Duodenal mucosa (tissue), 2 donors: ENCODE results near the gene OR2T34.
"Not testable (repeated sequence)": the region's sequence is repeated elsewhere in the genome, so short reads cannot be mapped to it uniquely, and the experiment has no call there.

Source experiments
- H3K27ac ChIP-seq: one replicate; pipeline ENCODE4 v1.7.0; 2013; ENCODE audit warnings: low read depth, low read length
- H3K27me3 ChIP-seq, 2 donors: one replicate each; pipeline ENCODE4 v1.7.0; 2013; ENCODE audit warnings: low read length in 2 of 2, control low read depth in 1 of 2; ENCODE audit not compliant: insufficient read depth in 2 of 2, control insufficient read depth in 1 of 2
- H3K36me3 ChIP-seq, 2 donors: one replicate each; pipeline ENCODE4 v1.7.0; 2013; ENCODE audit warnings: low read length in 2 of 2, control low read depth in 1 of 2; ENCODE audit not compliant: insufficient read depth in 2 of 2, control insufficient read depth in 1 of 2
- H3K4me1 ChIP-seq, 2 donors: one replicate each; pipeline ENCODE4 v1.7.0; 2013; ENCODE audit warnings: low read length in 2 of 2, control low read depth in 1 of 2; ENCODE audit not compliant: insufficient read depth in 2 of 2, control insufficient read depth in 1 of 2
- H3K4me3 ChIP-seq, 2 donors: one replicate each; pipeline ENCODE4 v1.7.0; 2013; ENCODE audit warnings: low read length in 2 of 2, low read depth in 1 of 2
- H3K9ac ChIP-seq, 2 donors: one replicate each; pipeline ENCODE4 v1.7.0; 2013; ENCODE audit warnings: low read length in 2 of 2, low read depth in 1 of 2
- H3K9me3 ChIP-seq, 2 donors: one replicate each; pipeline ENCODE4 v1.7.0; 2013; ENCODE audit warnings: low read length in 2 of 2, control low read depth in 1 of 2; ENCODE audit not compliant: control insufficient read depth in 1 of 2

Gene OR2T34

GRCh38 chr1:248565530-248566373, 8.8 kb downstream of the OR2T34 start:
- H3K9ac ChIP-seq, H3K4me3 ChIP-seq, H3K36me3 ChIP-seq, H3K4me1 ChIP-seq, H3K27me3 ChIP-seq, H3K27ac ChIP-seq, H3K9me3 ChIP-seq: not testable (repeated sequence)

GRCh38 chr1:248562672-248563071, 11.9 kb downstream of the OR2T34 start, which contains the start of gene OR2T29:
Gene OR2T29, minus strand, starts transcription at chr1:248562772. Its CDS starts 3,281 bp downstream, at chr1:248559491.
- H3K4me3 ChIP-seq, H3K27ac ChIP-seq, H3K36me3 ChIP-seq, H3K9ac ChIP-seq, H3K9me3 ChIP-seq, H3K27me3 ChIP-seq, H3K4me1 ChIP-seq: not testable (repeated sequence)

DNA sequence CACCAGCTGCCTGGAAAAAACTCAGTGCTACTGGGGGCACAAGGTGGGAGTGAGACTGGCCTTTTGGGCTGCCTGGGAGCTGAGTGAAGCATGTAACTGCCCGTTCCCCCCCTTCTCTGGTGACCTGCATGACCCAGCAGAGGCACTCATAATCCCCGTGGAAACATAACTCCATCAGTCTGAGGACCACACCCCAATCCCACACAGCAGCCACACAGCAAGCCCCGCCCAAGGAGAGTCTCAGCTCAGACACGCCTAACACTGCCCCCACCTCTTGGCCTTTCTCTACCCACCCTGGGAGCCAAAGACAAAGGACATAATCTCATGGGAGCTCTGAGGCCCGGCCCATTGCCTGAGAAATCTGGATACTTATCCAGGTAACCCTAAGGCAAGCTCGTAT, 23.5 kb downstream of the OR2T34 start:
- not testable (repeated sequence) for H3K36me3 ChIP-seq, H3K9ac ChIP-seq, H3K4me1 ChIP-seq, H3K4me3 ChIP-seq, H3K27ac ChIP-seq, H3K9me3 ChIP-seq, H3K27me3 ChIP-seq

DNA sequence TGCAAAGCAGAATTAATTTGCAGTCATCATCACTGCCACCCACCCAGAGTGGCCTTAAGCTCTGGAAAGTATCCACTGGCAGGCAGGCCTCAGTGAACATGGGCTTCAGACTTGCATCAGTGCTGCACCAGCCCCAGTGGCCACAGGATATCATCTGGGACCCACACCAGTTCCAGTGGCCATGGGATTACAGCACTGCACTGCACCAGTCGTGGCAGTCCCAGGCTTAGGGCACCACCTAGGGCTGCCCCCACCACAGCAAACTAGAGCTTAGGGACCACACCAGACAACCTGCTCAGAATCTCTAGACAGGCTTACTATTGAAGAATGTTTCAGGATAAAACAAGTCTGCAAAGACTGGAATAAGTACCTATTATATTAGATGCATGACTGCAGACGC, 27.2 kb downstream of the OR2T34 start:
- not testable (repeated sequence) for H3K27me3 ChIP-seq, H3K9me3 ChIP-seq, H3K36me3 ChIP-seq, H3K9ac ChIP-seq, H3K4me1 ChIP-seq, H3K27ac ChIP-seq, H3K4me3 ChIP-seq

GRCh38 chr1:248537449-248537848, 37.1 kb downstream of the OR2T34 start:
- H3K9ac ChIP-seq, H3K4me3 ChIP-seq, H3K36me3 ChIP-seq, H3K27me3 ChIP-seq, H3K4me1 ChIP-seq, H3K9me3 ChIP-seq, H3K27ac ChIP-seq: not testable (repeated sequence)
